ENCODE results near the gene ABHD11. TPM values are rescaled to one million over a fixed set of nuclear protein-coding genes. Genes with fewer than 3 reads are reported as not detected.
"Not testable (repeated sequence)": the region's sequence is repeated elsewhere in the genome, so short reads cannot be mapped to it uniquely, and the experiment has no call there.

Gene ABHD11, protein sequence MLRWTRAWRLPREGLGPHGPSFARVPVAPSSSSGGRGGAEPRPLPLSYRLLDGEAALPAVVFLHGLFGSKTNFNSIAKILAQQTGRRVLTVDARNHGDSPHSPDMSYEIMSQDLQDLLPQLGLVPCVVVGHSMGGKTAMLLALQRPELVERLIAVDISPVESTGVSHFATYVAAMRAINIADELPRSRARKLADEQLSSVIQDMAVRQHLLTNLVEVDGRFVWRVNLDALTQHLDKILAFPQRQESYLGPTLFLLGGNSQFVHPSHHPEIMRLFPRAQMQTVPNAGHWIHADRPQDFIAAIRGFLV
- 14.3 TPM for total RNA-seq
- long read RNA-seq, transcript ABHD11-201 (6 exons, 1,483 nt): major isoform, 46 of 67 reads
- long read RNA-seq, partial matches to known transcripts: 7 of 67 reads
- long read RNA-seq, other reads (novel, unspliced or antisense): 11 of 67 reads

GRCh38 chr7:73738612-73739386 is at the start of gene ABHD11:
ABHD11 (minus strand) TSS chr7:73738802; CDS start chr7:73738770, 32 bp downstream.
- peak; percentile 100 for DNase-seq (ENCODE audit: low spot score)

GRCh38 chr7:73787786-73788048 is 49.1 kb upstream of the ABHD11 start:
- DNase-seq (ENCODE audit: low spot score): not testable (repeated sequence)

- peak; percentile 6 for DNase-seq (ENCODE audit: low spot score)
Observed at GRCh38 chr7:73786588-73786987, 48.0 kb upstream of the ABHD11 start.

DNA sequence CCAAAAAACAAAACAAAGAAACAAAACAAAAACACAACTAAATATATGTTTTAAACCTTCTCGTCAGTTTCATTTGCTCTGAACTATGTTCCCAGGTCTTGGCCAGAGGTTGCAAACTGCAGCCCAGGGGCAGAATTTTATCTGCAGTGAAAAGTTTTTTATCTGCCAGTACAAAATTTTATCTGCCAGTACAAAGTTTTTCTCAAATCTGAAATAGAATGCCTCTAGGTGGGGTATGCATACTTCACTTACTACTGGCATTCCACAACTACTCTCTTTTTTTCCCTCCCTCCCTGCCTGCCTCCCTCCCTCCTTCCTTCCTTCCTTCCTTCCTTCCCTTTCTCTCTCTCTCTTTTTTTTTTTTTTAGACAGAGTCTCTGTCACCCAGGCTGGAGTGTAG is 40.9 kb upstream of the ABHD11 start:
- no peak for DNase-seq (ENCODE audit: low spot score)

- DNase-seq (ENCODE audit: low spot score): peak; percentile 59
Observed at GRCh38 chr7:73778801-73779389, 40.3 kb upstream of the ABHD11 start.

DNA sequence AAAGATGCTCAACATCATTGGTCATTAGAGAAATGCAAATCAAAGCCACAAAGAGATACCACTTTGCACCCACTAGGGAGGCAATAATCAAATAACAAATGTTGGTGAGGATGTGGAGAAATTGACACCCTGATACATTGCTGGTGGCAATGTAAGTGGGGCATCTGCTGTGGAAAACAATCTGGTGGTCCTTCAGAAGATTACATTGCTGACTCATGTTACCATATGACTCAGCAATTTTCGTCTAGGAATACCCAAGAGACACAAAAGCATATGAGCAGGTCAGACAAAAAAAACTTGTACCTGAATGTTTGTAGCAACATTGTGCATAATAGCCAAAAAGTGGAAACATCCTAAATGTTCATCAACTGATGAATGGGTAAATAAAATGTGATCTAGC is 36.3 kb upstream of the ABHD11 start:
- DNase-seq (ENCODE audit: low spot score): no peak

GRCh38 chr7:73773700-73774517 is 35.3 kb upstream of the ABHD11 start:
- no peak for DNase-seq (ENCODE audit: low spot score)

DNA sequence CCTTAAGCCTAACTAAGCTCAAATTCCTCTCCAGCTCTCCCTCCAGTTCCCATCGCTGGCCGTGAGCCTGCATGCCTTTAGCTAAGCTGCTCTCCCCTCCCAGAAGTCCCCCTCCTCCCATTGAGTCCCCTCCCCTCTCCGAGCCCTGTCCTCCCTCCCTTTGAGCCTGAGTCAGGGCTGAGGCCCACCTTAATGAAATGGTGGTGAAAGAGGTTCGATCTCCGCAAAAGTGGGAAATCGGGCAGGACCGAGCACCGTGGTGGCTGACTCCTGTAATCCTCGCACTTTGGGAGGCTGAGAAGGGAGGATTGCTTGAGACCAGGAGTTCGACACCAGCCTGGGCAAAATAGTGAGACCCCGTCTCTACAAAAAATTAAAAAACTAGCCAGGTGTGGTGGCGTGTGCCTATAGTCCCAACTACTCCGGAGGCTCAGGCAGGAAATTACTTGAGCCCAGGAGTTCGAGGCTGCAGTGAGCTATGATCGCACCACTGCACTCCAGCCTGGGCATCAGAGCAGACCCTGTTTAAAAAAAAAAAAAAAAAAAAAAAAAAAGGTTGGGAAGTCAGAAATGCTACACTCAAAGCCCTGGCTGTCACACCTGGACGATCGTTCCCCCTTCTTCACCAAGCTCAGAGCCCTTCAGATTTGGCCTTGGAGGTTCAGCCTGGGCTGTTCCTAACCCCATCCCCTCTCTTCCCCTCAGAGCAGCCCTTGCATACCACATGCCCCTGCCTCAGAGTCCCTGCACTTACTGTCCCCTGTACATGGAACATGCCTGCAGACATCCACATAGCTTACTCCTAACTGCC is 32.5 kb upstream of the ABHD11 start:
- no peak for DNase-seq (ENCODE audit: low spot score)

DNA sequence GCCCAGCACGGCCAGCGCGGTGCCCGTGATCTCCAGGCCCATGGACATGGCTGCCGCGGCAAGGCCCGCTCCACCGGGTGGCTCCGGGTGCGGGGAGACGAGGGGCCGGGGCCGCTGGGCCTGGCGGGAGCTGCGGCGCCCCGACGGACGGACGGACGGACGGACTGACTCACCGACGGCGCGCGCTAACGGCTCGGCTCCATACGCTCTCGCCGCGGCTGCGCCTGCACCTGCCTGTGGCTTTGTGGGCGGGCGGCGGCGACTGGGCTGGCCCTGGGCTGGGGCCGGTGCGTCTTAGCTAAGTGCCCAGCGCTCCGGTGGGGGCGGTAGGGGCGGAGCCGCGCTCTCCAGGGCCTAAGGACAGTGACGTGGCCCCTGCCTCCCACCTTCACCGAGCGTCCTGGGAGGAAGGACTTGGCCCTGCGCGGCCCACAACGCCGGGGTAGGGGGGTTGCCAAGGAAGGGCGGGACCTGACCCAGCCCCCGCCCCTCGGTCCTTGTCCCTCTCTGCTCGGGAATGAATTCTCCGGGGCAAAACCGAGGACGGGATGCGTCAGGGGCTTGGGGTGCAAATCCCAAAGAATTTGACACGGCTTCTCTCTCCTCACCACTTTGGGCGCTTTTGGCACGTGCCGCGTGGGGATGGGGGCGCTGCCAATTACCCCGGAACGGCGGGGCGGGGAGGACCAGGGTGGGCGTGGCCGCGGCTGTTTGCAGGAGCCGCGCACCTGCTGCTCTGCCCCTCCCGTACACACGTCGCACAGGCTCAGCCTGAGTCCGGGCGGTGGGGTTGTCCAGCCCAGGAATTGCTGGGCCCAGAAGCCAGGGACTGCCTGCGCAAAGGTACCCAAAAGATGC is 31.6 kb upstream of the ABHD11 start, which contains the start of gene CLDN3:
TSS of gene CLDN3 (minus strand) at position 269 of the 858 bp plus-strand sequence. CDS start at position 48, 221 bp downstream.
- no peak for DNase-seq (ENCODE audit: low spot score)

DNA sequence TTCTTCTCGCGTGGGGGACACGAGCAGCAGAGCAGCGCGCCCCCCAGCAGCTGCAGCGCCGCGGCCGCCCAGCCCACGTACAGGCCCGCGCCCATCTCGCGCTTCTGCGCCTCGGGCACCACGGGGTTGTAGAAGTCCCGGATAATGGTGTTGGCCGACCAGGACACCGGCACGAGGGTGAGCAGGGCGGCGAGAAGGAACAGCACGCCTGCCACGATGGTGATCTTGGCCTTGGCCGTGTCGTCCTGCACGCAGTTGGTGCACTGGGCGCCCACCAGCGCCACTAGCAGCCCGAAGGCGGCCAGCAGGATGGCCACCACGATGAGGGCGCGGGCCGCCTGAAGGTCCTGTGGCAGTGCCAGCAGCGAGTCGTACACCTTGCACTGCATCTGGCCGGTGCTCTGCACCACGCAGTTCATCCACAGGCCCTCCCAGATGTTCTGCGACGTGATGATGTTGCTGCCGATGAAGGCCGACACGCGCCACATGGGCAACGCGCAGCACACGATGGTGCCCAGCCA is 30.9 kb upstream of the ABHD11 start:
- no peak for DNase-seq (ENCODE audit: low spot score)

- no peak for DNase-seq (ENCODE audit: low spot score)
Observed at GRCh38 chr7:73768641-73769480, 30.3 kb upstream of the ABHD11 start.

DNA sequence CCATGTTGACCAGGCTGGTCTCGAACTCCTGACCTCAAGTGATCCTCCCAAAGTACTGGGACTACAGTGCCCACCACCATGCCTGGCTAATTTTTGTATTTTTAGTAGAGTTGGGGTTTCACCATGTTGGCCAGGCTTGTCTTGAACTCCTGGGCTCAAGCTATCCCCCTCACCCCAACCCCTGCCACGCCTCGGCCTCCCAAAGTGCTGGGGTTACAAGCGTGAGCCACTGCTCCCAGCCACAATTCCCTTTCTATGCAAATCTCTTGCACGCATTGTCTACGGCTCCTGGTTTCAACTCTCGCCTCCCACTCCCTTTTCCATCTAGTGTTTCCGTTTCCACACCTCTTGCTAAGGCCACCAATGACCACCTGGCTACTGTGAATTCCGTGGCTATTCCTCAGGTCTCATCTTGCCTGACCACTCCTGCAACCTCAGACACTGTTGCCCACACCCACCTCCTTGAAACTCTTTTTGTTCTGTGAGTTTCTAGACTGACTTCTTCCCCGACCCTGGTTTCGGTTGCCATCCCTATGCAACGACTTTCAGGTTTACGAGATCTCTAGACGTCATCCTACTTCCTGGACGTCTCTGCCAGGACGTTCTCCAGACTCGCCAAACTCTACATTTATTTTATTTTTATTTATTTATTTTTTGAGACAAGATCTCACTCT is 28.1 kb upstream of the ABHD11 start:
- no peak for DNase-seq (ENCODE audit: low spot score)

- no peak for DNase-seq (ENCODE audit: low spot score)
Observed at GRCh38 chr7:73762659-73762999, 24.0 kb upstream of the ABHD11 start.

DNA sequence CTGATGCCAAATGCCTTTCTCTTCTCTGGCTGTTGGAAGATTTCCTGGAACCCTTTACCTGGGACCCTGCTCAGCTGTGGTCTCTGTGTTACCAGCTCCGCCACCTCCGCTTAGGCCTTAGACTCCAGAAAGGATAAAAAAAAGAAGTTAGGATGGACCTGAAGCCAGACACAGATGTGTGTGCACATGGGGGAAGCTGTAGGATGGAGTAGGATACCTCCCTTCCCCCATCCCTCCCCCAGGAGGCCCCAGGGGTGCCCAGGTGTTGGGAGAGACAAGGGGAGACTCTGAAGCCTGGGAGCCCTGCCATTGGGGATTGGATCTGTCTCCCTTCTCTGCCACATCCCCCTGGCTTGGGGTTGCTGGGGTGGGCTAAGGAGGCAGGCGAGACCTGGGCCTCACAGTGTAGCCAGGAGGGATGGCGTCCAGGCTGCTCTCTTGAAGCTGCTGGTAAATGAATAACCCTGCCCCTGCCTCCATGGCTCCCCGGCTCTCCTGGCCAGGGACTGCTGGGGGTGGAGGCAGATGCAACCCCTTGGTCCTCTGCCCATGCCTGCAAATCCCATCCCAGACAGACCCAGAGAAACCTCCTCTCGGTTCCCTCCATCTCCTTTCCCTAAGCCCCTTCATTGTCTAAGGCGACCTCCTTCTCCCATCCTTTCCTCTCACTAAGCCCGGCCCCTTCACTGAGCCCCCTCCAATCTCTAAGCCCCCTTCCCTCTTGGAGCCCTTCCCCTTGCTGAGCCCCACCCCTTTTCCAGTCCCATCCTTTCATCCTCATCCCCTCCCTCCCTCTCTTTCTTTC is 23.5 kb upstream of the ABHD11 start:
- DNase-seq (ENCODE audit: low spot score): no peak

DNA sequence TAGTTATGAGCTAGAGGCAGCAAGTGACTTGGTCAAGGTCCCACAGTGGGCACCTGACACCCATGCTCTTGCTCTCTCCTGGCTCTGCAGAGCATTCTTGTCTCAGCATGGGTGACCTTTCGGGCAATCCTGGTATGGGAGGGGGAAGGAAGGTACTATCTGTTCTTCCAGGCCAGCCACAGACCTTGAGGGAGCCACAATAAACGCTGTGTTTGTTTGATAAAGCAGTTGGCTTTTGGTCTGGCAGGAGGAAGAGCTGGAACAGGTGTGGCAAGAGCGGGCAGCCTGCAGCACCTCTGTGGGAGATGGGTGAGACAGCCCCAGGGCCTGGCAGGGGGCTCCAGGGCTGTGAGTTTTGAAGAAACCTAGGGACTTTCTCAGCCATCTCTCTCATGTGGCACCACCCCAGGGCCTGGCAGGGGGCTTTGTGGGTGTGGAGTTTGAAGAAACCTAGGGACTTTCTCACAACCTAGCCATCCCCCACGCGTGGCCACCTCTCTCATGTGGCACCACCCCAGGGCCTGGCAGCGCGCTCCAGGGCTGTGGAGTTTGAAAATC is 20.1 kb upstream of the ABHD11 start:
- DNase-seq (ENCODE audit: low spot score): no peak

- DNase-seq (ENCODE audit: low spot score): no peak
Observed at GRCh38 chr7:73749931-73750776, 11.6 kb upstream of the ABHD11 start.

Data from mesenteric fat pad (tissue), 1 donor.